ENCODE measurements around the gene LCN1. TPM values are rescaled to one million over a fixed set of nuclear protein-coding genes. Genes with fewer than 3 reads are reported as not detected.

The LCN1 gene
- total and polyA plus RNA-seq, 2 donors (not counting 3 experiments of a cell fraction or from before 2014, with no cell fraction given), result not detected

- FAIRE-seq, result no peak
- no peaks in the 10 kb centered on the region for H3K9me3 ChIP-seq (replicated peaks; ENCODE audit: control insufficient read depth, insufficient read depth, low read length)
- H3K4me3 ChIP-seq (replicated peaks in 1 of 3; ENCODE audit: insufficient read depth in 1 of 3, low read depth in 1 of 3, low read length in 3 of 3), result no peak overlapping the region
- intact Hi-C loops (cut with micrococcal nuclease), result no loop called here
- dilution Hi-C loops (cut with MboI; ENCODE audit: extremely low pct_ligation_motif_present, low sequenced_read_pairs), result no loop called here
- H4K20me1 ChIP-seq (replicated peaks; ENCODE audit: control insufficient read depth, extremely low read depth, insufficient read depth, low read length), result no peaks in the 10 kb centered on the region
- H3K27ac ChIP-seq (ENCODE audit: insufficient read depth, low read depth, low read length), result no peak overlapping the region
- no TSS peak for BruUV-seq (replicated peaks)
- no peak for DNase-seq (ENCODE audit: low read depth, low spot score)
- H3K4me1 ChIP-seq (ENCODE audit: control insufficient read depth, extremely low read depth, insufficient read depth, low read length), result no peaks in the 10 kb centered on the region
- no peaks in the 10 kb centered on the region for H3K36me3 ChIP-seq (ENCODE audit: control insufficient read depth in 2 of 2, extremely low read depth in 1 of 2, insufficient read depth in 2 of 2, low read length in 2 of 2)
- TF ChIP-seq CTCF (IDR thresholded peaks at IDR 0.05; ENCODE audit: extremely low read depth in 1 of 2, insufficient read depth in 1 of 2, low read depth in 1 of 2, low read length in 2 of 2), result no peak
- TF ChIP-seq MYC (IDR thresholded peaks at IDR 0.05; ENCODE audit: low read depth, low read length), result no peak
- no peaks in the 10 kb centered on the region for H3K27me3 ChIP-seq (ENCODE audit: control insufficient read depth in 2 of 2, insufficient read depth in 2 of 2, low read length in 2 of 2)
- no peak overlapping the region for H2AFZ ChIP-seq (ENCODE audit: low read depth, low read length)
- H3K79me2 ChIP-seq (ENCODE audit: control insufficient read depth, insufficient read depth, low read length), result no peaks in the 10 kb centered on the region
- H3K4me2 ChIP-seq (ENCODE audit: insufficient read depth, low read length), result no peak overlapping the region
- H3K9ac ChIP-seq (replicated peaks; ENCODE audit: extremely low read depth, insufficient read depth, low read length), result no peak overlapping the region
- ChIA-PET POLR2A (no interaction called here), CTCF (no interaction called here)
- H3K9me1 ChIP-seq (replicated peaks; ENCODE audit: control insufficient read depth, extremely low read depth, insufficient read depth, low read length), result no peaks in the 10 kb centered on the region
These were observed 38.4 kb downstream of the LCN1 start for GRCh38 chr9:135559606-135560005.

GRCh38 chr9:135561391-135562234, 40.4 kb downstream of the LCN1 start, which contains the start of gene PAEP:
Gene PAEP (plus strand): TSS chr9:135561756.
- intact Hi-C loops (cut with micrococcal nuclease), result no loop called here
- Histone ChIP-seq H4K20me1 (replicated peaks; ENCODE audit: control insufficient read depth, extremely low read depth, insufficient read depth, low read length) (no peaks in the 10 kb centered on the region), H3K9me3 (replicated peaks; ENCODE audit: control insufficient read depth, insufficient read depth, low read length) (no peaks in the 10 kb centered on the region), H3K9ac (replicated peaks; ENCODE audit: extremely low read depth, insufficient read depth, low read length) (no peak within 1 kb of the TSS), H3K27ac (ENCODE audit: insufficient read depth, low read depth, low read length) (no peak within 1 kb of the TSS), H3K79me2 (ENCODE audit: control insufficient read depth, insufficient read depth, low read length) (no peaks in the 10 kb centered on the region), H2AFZ (ENCODE audit: low read depth, low read length) (no peak within 1 kb of the TSS), H3K9me1 (replicated peaks; ENCODE audit: control insufficient read depth, extremely low read depth, insufficient read depth, low read length) (no peaks in the 10 kb centered on the region), H3K36me3 (ENCODE audit: control insufficient read depth in 2 of 2, extremely low read depth in 1 of 2, insufficient read depth in 2 of 2, low read length in 2 of 2) (no peaks in the 10 kb centered on the region), H3K4me3 (replicated peaks in 1 of 3; ENCODE audit: insufficient read depth in 1 of 3, low read depth in 1 of 3, low read length in 3 of 3) (no peak within 1 kb of the TSS), H3K4me2 (ENCODE audit: insufficient read depth, low read length) (no peak within 1 kb of the TSS), H3K4me1 (ENCODE audit: control insufficient read depth, extremely low read depth, insufficient read depth, low read length) (no peaks in the 10 kb centered on the region), H3K27me3 (ENCODE audit: control insufficient read depth in 2 of 2, insufficient read depth in 2 of 2, low read length in 2 of 2) (no peaks in the 10 kb centered on the region)
- DNase-seq (ENCODE audit: low read depth, low spot score) (no peak), FAIRE-seq (no peak)
- ChIA-PET POLR2A (no interaction called here), CTCF (no interaction called here)
- TF ChIP-seq POLR2AphosphoS5 (IDR thresholded peaks at IDR 0.05; ENCODE audit: insufficient read depth, low read depth, low read length) (no peak), POLR2A (IDR thresholded peaks at IDR 0.05; ENCODE audit: low read depth, low read length) (no peak), MAX (IDR thresholded peaks at IDR 0.05; ENCODE audit: insufficient read depth, insufficient read length) (no peak), CTCF (IDR thresholded peaks at IDR 0.05; ENCODE audit: extremely low read depth in 1 of 2, insufficient read depth in 1 of 2, low read depth in 1 of 2, low read length in 2 of 2) (no peak), MYC (IDR thresholded peaks at IDR 0.05; ENCODE audit: low read depth, low read length) (no peak), FOS (IDR thresholded peaks at IDR 0.05; ENCODE audit: borderline replicate concordance, insufficient read depth, low read length) (no peak), JUN (IDR thresholded peaks at IDR 0.05; ENCODE audit: borderline replicate concordance, insufficient read depth, insufficient read length, low read depth) (no peak), EZH2 (IDR thresholded peaks at IDR 0.05; ENCODE audit: borderline replicate concordance, low read depth, low read length, severe bottlenecking) (no peak), GATA2 (IDR thresholded peaks at IDR 0.05; ENCODE audit: insufficient read depth, insufficient read length, low read depth, low read length) (no peak)
- BruUV-seq (replicated peaks), result no TSS peak
- dilution Hi-C loops (cut with MboI; ENCODE audit: extremely low pct_ligation_motif_present, low sequenced_read_pairs), result no loop called here
